DMS153 treated with DMSO at 0.1 percent for 48 hours (cell line): Measurements from ENCODE around the gene DTWD2.
A peak's percentile ranks its signal among the peaks of the same experiment; 100 is the strongest.
"Not testable (repeated sequence)": the region's sequence is repeated elsewhere in the genome, so short reads cannot be mapped to it uniquely, and the experiment has no call there.

Source experiments
- DNase-seq: peaks from one replicate; lab custom pipeline; 2025; ENCODE audit not compliant: unreplicated experiment; lab: John Stamatoyannopoulos, UW

Gene DTWD2

GRCh38 chr5:118998861-118999260 lies 10.5 kb upstream of the DTWD2 start:
- not testable (repeated sequence) for DNase-seq

DNA sequence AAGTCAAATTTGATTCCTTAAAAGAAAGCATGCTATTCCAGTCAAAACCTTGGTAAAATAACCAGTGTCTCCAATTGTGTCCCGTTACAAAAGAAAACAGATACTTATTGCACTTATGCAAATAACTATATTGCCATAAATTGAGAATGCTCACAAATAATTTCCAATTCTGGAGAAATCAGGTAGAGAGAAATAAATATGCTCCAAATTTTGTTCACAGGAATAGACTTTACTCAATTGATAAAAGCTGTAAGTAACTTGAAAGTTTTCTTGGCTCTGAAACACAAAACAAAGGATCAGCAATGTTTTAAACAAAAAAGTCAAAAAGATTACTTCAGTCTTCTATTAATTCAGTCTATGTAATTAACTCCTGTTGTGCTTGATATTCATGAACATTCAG lies 7.8 kb upstream of the DTWD2 start:
- DNase-seq = no peak

GRCh38 chr5:118994595-118994994 lies 6.2 kb upstream of the DTWD2 start:
- no peak for DNase-seq

- not testable (repeated sequence) for DNase-seq
Measured at GRCh38 chr5:118993118-118993517, 4.8 kb upstream of the DTWD2 start.

- not testable (repeated sequence) for DNase-seq
Measured at GRCh38 chr5:118992055-118992454, 3.7 kb upstream of the DTWD2 start.

DNA sequence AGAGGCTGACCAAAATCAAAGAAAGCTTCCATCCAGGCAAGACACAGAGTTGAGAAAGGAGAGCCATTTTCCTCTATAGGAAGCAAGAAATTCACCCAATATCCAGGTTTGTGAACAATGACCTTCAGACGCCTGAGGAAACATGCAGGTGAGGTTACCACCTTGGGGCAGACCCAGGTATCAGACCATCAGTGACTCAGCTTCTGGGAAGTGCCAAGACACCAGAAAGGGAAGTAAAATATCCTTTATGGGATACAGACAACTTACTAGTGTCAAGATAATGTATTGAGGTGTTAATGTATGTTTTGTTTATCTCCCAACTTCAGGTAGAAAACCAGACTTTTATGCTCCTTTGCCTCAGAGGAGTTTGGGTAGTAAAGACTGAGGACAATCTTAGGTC lies 2.2 kb upstream of the DTWD2 start:
- DNase-seq = no peak

- DNase-seq = no peak
Measured at GRCh38 chr5:118989816-118990215, 1.5 kb upstream of the DTWD2 start.

DNA sequence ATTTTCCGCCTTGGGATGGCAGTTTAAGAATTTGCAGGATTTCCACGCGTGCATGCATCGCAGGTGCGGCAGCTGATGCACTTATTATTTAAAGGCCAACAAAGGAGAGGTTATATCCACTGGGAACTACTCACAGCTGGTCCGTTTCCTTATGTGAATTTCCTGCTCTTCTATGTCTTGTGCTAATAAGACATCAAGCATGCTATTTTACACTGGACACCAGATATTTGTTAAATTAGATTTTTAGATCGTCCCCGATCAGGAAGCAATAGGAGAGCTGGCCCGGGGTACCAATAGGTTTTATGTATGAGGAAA lies 476 bp upstream of the DTWD2 start:
- DNase-seq = peak; percentile 46

- no peak for DNase-seq
Measured at GRCh38 chr5:118984602-118985001, 3.7 kb downstream of the DTWD2 start.

GRCh38 chr5:118981783-118982182 lies 6.6 kb downstream of the DTWD2 start:
- no peak for DNase-seq

- no peak for DNase-seq
Measured at GRCh38 chr5:118980438-118980837, 7.9 kb downstream of the DTWD2 start.

- DNase-seq = no peak
Measured at GRCh38 chr5:118980017-118980416, 8.3 kb downstream of the DTWD2 start.

GRCh38 chr5:118973779-118974445 lies 14.4 kb downstream of the DTWD2 start:
- DNase-seq = not testable (repeated sequence)

DNA sequence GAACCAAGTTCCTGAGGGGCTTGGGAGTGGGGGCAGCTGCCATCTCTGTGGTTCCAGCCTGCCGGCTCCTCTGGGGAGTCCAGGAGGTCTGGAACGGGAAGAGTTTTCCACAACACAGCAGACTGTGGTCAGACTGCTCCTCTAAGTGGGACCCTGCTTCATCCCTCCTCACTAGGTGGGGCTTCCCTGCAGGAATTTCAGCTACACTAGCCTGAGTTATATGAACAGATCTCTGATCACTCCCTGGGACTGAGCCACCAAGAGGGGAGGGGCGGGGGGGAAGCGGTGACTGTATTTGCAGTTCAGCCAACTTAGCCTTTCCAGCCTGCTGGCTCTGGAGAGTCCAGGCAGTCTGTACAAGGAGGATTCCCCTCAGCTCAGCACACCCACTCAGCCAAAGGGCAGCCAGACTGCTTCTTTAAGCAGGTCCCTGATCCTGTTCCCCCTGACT lies 19.4 kb downstream of the DTWD2 start:
- no peak for DNase-seq

DNA sequence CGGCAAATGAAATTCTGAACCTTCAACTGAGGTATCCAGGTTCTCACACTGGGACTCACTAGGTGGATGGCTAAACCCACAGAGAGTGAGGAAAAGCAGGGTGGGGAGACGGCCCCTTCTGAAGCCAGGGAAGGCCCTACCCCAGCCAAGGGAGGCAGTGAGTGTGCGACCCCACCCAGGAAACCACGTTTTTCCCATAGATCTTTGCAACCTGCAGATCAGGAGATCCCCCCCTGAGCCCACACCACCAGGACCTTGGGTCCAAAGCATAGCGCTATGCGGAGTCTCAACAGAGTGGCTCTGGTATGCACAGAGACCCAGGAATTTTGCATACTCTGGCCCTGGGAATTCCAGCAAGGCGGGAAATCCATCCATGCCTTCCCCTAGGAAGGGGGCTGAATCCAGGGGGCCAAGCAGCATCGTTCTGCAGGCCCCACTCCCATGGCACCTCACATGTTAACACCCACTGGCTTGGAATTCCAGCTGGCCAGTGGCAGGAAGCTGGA lies 19.9 kb downstream of the DTWD2 start:
- DNase-seq = no peak

- no peak for DNase-seq
Measured at GRCh38 chr5:118967059-118967508, 21.3 kb downstream of the DTWD2 start.

DNA sequence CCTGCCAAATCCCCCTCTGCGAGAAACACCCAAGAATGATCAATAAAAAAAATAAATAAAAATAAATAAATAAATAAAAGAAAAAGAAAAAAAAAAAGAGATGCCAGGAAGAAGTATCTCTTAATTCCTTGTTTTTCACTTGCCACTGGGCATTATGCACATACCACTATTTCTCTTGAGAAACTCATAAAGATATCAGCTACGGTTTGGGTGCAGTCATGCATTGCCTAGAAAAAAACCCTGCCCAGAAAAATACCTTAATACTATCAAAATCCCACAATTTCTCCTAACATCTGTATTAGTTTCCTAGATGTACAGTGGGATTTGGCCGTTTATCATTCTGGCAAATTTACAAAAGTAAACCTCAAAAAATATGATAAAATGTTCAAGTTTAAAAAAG lies 22.5 kb downstream of the DTWD2 start:
- no peak for DNase-seq

DNA sequence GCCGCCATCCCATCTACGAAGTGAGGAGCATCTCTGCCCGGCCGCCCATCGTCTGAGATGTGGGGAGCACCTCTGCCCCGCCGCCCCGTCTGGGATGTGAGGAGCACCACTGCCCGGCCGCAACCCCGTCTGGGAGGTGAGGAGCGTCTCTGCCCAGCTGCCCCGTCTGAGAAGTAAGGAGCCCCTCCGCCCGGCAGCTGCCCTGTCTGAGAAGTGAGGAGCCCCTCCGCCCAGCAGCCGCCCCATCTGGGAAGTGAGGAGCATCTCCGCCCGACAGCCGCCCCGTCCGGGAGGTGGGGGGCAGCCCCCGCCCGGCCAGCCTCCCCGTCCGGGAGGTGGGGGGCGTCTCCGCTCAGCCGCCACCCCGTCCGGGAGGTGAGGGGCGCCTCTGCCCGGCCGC lies 23.4 kb downstream of the DTWD2 start:
- not testable (repeated sequence) for DNase-seq

DNA sequence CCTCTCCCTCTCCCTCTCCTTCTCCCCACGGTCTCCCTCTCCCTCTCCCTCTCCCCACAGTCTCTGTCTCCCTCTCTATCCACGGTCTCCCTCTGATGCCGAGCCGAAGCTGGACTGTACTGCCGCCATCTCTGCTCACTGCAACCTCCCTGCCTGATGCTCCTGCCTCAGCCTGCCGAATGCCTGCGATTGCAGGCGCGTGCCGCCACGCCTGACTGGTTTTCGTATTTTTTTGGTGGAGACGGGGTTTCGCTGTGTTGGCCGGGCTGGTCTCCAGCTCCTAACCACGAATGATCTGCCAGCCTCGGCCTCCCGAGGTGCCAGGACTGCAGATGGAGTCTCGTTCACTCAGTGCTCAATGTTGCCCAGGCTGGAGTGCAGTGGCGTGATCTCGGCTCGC lies 24.0 kb downstream of the DTWD2 start:
- not testable (repeated sequence) for DNase-seq

DNA sequence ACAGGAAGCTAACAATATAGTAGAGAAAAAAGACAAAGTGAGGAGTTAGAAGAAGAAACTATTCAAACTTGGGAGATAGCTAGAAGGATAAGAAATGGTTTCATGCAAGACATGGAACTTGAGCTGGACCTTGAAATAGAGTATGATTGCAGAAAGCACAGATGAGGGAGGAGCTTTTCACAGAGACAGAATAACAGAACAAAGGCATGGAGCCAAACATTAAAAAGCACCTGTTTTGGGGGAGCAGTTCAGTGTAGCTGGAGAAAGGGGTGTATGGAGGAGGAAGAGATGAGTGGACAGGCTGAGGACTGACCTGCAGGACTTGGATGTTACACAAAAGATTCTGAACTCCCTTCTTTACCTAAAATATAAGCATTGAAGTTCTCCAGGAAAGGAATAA lies 25.2 kb downstream of the DTWD2 start:
- no peak for DNase-seq

GRCh38 chr5:118960557-118960956 lies 27.8 kb downstream of the DTWD2 start:
- no peak for DNase-seq

DNA sequence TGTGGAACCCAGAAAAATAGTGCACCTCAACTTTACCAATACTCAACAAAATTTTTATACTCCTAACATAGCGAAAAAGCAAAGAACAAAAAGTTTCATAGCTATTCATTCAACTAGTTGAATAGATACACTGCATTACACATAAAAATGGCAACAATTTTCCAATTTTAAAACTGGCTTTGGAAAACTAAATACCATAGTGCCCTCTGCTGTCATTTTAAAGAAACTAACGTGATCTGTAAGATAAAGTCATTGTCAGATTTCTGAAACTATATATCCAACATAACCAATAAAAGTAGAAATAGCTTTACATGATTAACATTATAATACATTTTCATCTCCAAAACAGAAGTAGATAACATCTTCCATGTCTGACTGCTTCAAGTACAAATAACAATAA lies 31.6 kb downstream of the DTWD2 start:
- no peak for DNase-seq

- no peak for DNase-seq
Measured at GRCh38 chr5:118953652-118954005, 34.7 kb downstream of the DTWD2 start.
